NCI-H2171 (cell line): ENCODE data around the gene CORT.
A peak's percentile ranks its signal among the peaks of the same experiment; 100 is the strongest.
"Not testable (repeated sequence)": the region's sequence is repeated elsewhere in the genome, so short reads cannot be mapped to it uniquely, and the experiment has no call there.

Experiments
- DNase-seq: peaks from one replicate; lab custom pipeline; 2025; lab: John Stamatoyannopoulos, UW

Gene CORT, protein sequence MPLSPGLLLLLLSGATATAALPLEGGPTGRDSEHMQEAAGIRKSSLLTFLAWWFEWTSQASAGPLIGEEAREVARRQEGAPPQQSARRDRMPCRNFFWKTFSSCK

DNA sequence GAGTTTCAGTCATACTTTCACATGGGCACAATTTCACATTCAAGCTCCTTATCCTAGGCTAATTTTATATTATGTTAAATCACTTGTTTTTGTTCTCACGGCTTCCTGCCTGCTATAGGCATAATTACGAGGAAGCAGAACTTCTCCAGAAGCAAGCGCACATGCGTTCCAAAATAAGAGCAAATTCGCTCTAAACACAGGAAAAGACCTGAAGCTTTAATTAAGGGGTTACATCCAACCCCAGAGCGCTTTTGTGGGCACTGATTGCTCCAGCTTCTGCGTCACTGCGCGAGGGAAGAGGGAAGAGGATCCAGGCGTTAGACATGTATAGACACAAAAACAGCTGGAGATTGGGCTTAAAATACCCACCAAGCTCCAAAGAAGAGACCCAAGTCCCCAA lies at the start of gene CORT:
TSS of gene CORT (plus strand) at position 281 of the 400 bp plus-strand sequence. CDS start 193 bp downstream, outside the sequence.
- no peak for DNase-seq

DNA sequence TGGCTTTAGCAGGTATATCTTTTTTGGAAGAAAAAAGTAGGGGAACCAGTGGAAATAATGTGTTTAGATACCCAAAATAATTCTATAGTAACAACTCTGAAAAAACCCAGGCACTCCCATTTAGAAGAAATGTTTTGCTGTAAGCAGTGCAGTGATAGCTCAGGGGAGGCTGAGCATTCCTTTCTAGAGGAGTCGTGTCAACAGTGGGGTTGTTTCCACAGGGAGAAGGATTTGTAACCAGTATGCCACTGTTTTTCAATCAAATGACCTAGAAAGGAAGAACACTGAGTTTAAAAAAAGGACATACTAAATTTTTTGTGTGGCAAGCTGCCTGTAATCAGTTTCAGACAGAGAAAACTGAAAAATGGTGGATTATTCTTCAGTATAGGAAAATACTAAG lies 48.5 kb upstream of the CORT start:
- no peak for DNase-seq

DNA sequence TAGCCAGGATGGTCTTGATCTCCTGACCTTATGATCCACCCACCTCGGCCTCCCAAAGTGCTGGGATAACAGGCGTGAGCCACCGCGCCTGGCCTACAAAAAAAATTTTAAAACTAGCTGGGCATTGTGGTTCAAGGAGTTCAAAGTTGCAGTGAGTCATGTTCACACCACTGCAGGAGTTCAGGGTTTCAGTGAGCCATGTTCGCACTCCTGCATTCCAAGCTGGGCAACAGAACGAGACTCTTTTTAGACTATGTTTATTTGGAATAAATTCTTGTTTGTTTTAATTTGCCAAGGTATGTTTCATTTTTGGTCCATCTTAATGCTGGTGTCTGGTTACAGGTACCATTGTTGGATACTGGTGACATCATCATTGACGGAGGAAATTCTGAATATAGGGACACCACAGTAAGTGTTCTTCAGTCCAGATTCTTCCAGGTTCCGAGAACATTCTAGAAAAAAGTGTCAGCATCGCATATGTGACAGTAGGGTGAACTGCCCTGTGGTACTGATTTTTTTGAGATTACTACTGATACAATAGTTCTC lies 47.0 kb upstream of the CORT start:
- no peak for DNase-seq

DNA sequence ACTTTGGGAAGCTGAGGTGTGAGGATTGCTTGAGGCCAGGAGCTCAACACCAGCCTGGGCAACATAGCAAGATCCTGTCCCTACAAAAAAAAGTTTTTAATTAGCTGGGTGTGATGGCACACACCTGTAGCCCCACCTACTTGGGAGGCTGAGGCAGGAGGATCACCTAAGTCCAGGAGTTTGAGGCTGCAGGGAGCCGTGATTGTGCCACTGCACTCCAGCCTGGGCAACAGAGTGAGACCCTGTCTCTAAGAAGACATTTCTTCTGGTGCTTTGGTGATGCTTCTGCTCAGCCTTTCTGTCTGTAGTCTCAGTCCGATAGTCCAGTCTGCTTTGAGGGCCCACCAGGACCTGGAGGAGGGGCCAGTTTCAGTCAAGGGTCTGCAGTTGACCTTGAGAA lies 42.6 kb upstream of the CORT start:
- DNase-seq, result no peak

DNA sequence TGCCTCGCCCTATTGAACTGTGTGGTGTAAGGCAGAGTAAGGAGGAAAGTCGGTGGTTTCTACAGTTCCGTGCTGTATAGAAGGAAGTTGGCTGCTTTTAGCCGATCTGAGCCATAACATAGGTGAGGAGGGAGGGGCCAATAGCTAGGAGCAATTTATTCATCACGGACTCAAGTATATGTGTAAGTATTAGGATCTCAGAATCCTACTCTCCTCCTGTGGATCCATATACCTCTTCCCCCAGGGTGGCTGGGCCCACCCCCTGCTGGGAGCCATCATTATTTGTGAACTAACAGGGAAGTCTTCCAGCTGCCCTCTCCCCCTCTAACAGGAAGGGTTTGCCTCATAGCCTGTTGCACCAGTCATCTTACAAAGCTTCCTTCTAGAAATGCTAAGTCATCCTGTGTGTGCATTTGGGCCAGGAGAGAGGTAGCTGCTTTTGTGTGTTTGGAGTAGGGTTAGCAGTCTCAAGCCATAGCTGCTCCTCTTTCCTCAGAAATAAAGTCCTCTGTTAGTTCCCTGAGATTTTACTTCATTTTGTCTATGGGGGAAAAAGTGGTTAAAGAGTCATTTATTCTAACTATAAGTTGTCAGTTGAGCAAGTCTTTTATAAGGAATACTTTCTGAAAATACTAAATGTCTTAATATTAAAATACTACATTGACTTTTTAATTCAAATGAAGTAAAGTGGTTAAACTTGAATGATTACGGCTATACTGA lies 34.5 kb upstream of the CORT start:
- no peak for DNase-seq

DNA sequence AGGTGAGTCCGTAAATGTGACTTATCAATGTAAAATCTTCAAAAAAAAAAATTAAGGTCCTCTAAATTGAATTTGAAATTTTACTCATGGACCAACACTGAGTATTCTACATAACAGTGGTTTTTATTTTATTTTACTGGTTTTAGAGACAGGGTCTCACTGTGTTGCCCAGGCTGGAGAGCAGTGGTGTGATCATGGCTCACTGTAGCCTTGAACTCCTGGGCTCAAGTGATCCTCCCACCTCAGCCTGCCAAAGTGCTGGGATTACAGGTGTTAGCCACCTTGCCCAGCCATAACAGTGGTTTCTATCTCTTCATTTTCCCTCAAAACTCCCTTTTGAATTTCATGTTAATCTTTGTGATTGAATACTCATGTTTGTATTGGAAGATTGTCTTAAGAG lies 33.9 kb upstream of the CORT start:
- DNase-seq, result not testable (repeated sequence)

DNA sequence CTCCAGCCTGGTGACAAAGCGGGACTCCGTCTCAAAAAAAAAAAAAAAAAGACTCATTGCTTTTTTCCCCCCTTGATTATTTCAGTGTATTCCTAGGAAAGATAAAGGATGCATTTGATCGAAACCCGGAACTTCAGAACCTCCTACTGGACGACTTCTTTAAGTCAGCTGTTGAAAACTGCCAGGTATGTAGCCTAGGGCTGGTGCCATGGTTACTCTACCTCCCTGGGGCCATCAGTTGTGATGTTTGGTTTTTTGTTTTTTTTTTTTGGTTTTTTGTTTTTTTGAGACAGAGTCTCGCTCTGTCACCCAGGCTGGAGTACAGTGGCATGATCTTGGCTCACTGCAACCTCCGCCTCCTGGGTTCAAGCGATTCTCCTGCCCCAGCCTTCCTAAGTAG lies 31.1 kb upstream of the CORT start:
- not testable (repeated sequence) for DNase-seq

DNA sequence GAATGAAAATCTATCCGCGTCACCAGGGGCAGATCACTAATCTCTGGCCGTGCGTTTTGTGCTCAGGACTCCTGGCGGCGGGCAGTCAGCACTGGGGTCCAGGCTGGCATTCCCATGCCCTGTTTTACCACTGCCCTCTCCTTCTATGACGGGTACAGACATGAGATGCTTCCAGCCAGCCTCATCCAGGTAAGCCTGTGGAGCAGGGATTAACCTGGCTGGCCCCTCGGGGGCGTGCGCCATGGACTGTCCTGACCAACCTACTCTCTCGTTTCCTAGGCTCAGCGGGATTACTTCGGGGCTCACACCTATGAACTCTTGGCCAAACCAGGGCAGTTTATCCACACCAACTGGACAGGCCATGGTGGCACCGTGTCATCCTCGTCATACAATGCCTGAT lies 30.5 kb upstream of the CORT start:
- no peak for DNase-seq

DNA sequence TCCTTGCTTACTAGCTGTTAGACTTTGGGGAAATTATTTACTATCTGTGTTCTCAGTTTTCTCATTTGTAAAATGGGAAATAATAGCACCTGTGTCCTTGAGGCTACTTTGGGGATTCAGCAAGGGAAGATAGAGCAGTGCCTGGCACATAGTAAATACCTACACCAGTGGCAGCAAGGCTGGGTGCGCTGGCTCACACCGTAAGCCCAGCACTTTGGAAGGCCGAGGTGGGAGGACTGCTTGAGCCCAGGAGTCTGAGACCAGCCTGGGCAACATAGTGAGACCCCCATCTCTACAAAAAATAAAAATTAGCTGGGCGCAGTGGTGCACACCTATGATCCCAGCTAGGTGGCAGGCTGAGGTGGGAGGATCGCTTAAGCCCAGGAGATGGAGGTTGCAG lies 28.2 kb upstream of the CORT start:
- no peak for DNase-seq

DNA sequence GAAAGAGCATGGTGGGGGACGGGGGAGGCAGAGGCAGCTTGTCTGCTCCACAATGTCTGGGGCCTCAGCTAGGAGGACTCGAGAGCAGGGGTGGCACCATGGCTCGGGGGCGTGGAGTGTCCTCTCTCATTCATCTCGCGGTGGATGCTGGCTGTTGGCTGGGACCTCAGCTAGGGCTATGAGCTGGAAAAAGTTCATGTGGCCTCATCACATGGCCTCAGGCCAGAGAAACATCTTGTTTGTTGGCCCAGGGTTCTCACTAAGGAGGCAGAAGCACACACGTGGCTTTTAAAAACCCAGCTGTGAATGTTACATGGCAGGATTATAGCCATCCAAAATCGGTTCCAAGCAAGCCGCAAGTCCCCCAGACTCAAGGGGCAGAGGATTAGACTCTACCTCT lies 25.8 kb upstream of the CORT start:
- DNase-seq, result no peak

DNA sequence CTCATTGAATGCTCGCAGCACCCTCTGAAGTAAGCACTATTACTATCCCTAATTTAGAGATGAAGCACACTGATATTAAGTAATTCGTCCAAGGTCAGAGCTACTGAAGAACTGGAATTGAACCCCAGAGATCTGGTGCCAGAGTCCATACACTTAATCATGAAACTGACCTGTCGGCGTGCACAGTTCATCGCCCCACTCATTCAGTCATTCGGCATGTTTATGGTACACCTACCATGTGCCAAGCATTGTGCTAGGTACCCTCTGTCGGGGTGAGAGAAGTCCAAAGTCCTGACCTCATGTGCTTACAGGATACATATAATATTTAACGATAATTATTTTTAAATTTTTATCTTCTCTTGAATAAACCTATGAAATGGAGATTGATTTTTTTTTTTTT lies 25.2 kb upstream of the CORT start:
- no peak for DNase-seq

DNA sequence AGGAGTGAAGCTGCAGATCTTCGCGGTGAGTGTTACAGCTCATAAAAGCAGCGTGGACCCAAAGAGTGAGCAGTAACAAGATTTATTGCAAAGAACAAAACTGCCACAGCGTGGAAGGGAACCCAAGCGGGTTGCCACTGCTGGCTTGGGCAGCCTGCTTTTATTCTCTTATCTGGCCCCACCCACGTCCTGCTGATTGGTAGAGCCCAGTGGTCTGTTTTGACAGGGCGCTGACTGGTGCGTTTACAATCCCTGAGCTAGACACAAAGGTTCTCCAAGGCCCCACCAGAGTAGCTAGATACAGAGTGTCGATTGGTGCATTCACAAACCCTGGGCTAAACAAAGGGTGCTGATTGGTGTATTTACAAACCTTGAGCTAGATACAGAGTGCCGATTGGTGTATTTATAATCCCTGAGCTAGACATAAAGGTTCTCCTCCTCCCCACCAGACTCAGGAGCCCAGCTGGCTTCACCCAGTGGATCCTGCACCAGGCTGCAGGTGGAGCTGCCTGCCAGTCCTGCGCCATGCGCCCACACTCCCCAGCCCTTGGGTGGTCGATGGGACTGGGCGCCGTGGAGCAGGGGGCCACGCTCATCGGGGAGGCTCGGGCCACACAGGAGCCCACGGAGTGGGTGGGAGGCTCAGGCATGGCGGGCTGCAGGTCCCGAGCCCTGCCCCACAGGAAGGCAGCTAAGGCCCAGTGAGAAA lies 23.9 kb upstream of the CORT start:
- DNase-seq, result not testable (repeated sequence)

DNA sequence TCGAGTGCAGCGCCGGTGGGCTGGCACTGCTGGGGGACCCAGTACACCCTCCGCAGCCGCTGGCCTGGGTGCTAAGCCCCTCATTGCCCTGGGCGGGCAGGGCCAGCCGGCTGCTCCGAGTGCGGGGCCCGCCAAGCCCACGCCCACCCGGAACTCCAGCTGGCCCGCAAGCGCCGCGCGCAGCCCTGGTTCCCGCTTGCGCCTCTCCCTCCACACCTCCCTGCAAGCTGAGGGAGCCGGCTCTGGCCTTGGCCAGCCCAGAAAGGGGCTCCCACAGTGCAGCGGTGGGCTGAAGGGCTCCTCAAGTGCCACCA lies 23.3 kb upstream of the CORT start:
- DNase-seq, result not testable (repeated sequence)

DNA sequence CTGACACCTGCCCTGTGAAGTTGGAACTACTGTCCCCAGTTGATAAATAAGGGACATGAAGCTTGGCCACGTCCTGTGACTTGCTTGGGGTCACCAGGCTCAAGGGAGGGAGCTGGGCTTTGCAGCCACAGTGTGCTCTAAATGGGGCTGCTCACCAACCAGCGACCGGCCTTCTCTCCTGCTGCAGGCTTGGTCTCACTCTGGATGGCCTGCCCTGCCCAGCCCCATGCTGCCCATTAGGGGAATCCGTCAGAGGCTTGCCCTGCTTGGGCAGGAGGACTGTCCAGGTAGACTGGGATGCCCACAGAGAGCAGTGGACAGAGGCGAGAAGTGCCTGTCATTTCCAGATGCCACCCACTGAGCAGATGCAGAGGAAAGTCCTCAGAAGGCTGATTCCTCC lies 20.8 kb upstream of the CORT start:
- no peak for DNase-seq

DNA sequence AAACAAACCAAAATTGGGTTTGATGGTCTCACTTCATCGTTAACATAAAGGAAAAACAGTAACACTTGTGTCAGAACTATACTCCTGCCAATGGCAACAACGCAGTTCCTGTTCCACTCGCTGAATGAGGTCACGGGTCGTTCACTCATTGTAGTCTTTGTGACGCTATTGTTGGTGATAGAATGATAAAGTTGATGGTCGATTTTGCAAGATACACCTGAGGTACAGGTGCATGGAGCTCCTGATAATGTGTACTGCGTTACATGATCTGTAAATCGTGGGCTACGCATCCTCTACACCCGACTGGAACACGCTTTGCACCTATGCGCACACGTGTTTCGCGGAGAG lies 20.0 kb upstream of the CORT start:
- no peak for DNase-seq

DNA sequence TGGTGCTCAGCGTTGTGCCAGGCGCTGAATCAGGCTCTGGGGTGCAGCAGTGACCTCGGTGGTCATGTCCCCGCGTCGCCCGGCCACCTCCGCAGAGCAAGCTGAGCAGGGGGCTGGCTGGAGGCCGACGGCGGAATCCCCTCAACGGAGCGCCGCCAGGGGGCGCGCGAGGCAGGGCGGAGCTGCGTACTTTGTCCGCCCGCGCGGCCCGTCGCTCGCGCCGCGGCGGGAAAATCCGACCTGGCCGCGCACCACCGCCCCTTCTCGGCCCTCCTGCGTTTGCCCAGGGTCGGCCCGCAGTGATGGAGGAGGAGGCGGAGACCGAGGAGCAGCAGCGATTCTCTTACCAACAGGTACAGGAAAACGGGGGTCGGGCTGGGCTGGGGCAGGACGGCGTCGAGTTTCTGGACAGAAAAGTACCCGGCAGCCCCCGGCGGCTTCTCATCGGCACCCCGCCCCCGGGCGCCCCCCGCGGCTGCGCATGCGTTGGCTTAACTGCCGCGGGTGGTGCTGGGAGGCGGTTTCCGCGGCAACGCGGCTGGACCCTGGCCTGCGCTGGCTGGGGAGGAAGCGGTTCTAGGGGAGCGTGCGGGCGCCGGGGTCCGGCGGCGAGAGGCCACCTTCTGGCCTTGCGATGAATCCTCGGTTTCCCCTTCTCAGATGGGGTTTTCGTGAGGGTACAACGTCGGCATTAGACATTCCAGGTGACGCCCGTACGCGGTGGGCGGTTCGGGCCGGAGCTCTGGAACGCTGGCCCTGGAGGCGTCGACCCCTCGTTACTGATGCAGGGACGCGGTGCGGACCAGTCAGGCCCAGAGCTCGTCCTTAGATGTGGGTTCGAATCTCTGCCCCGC lies 19.4 kb upstream of the CORT start, which contains the start of gene CENPS:
TSS of gene CENPS (plus strand) at position 218 of the 854 bp plus-strand sequence. CDS start at position 303, 85 bp downstream.
- DNase-seq, result peak; percentile 74

DNA sequence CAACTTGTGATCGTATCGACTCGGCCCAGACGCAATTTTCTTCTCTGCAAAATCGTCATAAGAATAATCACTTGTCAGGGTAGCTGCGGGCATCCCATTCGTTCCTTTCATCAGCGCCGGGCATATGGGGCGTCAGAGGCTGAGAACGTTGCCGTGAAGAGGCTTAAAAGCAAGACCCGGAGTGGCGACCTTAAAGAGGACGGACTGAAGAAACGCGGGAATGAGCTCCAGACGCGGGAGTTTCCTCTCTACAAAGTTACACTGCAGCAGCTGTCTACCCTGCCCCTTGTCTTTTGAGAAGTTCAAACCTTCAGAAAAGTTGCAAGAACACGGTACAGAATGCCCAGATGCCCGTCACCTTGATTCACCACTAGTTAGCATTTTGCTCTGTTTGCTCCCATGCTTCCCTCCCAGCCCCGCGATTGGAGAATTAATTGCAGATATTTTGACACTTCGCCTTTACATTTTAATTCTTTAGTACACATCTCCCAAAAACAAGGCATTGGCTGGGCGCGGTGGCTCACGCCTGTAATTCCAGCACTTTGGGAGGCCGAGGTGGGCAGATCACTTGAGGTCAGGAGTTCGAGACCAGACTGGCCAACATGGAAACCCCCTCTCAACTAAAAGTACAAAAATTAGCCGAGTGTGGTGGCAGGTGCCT lies 18.6 kb upstream of the CORT start:
- no peak for DNase-seq

DNA sequence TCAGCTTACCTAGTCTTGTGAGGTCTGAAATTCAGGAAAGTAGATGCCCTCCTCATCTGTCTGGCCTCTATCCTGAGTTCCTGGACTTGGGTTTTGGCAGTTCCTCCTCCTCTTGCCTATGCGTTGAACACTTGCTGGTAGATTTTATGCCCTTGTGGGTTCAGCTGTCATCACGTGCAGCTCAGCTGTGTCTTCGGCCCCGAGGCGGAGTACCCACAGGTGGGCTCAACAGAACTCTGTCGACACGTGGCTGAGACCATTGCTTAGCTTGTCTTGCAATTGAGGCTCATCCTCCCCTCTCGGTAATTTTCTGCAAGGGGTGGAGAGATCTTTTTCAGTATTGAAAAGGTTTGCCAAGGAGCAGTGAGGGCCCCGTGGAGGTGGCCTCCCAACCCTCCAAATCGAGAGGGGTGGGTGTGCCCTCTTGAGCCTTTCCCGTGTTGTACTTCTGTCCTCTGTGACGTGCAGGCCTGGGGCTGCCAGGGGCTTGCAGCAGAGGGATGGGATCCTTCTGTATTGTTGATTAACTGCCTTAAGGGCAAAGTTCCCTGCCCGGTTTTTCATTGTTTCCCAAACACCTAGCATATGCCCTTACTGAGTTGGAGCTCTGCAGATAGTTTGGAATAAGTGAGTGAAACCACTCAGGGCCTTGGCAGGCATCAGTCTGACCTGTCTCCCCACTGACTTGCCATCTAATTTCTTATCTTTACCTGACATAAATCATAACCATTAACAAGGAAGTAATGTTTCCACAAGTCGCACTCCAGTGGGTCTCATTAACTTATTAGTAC lies 16.7 kb upstream of the CORT start:
- DNase-seq, result no peak

DNA sequence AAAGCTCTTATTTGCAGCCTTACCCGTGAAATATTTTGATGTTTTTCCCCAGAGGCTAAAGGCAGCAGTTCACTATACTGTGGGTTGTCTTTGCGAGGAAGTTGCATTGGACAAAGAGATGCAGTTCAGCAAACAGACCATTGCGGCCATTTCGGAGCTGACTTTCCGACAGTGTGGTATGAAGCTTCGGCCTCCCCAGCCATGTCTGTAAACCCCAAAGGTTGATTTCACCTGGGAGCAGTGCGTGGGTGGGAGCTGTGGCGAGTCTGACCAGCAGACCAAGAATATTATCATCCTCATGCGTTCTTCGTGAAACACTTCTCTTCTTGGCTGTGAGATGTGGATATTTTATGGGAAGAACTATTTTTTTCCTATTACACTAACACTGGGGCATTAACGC lies 16.0 kb upstream of the CORT start:
- no peak for DNase-seq

DNA sequence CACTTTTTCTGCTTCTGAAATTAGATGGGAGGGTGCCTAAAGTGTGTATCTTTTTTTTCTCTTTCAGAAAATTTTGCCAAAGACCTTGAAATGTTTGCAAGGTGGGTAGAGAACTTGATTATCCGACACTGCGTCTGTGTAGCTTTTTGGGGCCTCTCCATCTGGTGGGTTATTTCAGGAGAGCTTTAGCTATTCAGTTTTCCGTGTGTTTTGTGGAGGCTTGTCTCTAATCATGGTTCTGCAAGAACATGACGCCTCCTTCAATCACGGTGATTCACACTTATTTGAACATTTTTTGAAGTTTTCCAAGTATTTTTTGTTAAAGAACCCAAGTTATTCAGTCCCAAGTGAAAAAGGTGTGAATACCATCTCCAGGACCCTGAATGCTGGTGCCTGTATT lies 15.2 kb upstream of the CORT start:
- no peak for DNase-seq

DNA sequence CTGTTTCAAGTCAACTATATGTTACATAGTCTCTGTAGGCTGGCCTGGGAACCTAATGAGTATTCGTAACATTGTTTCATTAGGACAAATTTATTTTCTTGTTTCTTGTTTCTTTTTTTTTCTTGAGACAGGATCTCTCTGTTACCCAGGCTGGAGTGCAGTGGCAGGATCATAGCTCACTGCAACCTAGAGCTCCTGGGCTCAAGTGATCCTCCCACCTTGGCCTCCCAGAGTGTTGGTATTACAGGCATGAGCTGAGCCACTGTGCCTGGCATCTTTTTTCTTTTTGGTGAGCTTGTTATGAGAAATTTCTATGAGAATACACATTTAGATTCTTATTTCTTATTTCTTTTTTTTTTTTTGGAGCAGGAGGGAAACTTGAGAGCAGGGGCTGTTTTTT lies 12.8 kb upstream of the CORT start:
- DNase-seq, result no peak
